Loucy (cell line): ENCODE data around the gene GGA1.

Experiments used
- CTCF ChIP-seq: fragments of 200-600 bp; sonication (generic); conservative IDR thresholded peaks from 2 replicates; pipeline ENCODE4 v1.5.1; 2014; ENCODE audit warnings: mild to moderate bottlenecking, antibody characterized with exemption, low read length
- EZH2phosphoT487 ChIP-seq: fragments of 200-600 bp; IDR thresholded peaks from 2 replicates; pipeline ENCODE4 v1.6.1; 2018; ENCODE audit warnings: antibody characterized with exemption, mild to moderate bottlenecking, moderate library complexity, borderline replicate concordance

- TF ChIP-seq CTCF (no peak), EZH2phosphoT487 (no peak)
Observed at GRCh38 chr22:37569009-37569920, 39.4 kb upstream of the GGA1 start.
